Effector CD8-positive, alpha-beta T cell (primary cell): Measurements from ENCODE around the gene CYB5R2.

ENCODE experiments used
- DNase-seq: peaks from one replicate; lab custom pipeline; 2025; lab: John Stamatoyannopoulos, UW
- total RNA-seq, 4 experiments: gene quantifications; one replicate each; lab custom pipeline; 2026; lab: John Stamatoyannopoulos, UW

Gene CYB5R2
- 0 reads per million in 4 experiments for total RNA-seq

DNA sequence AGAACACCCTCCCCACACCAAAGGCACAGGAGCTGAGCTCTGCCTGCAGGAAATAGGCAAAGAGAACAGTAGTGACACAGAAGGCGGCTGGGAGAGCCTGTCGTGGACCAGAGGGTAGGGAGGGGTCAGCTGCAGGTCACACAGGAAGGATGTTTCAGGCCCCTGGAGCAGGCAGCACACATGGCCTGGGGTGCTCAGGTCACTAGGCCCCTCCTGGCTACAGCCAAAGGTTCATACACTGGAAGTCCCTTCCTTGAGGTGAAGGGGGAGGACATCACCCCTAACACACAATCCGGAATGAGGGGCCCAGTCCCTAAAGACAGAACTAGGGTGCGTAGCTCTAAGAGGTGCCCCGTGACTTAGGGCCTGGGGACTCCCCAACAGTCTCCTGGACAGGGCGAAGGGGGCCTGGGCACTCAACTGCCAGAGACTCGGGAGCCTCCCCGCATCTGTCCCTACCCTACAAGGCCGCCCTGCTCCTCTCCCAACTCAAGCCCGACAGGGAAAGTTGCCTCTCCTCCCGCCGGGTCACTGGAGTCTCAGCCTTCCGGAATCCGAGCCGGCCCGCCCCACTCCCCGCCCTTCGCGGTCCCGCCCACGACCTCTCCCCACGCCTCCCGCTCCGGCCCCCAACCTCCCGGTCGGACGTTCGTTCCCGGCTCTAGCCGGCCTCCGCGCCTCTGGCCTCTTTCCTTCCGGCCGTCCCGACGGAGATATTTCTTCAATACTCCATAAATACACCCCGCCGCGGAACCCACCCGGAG lies at the start of gene CYB5R2:
TSS of gene CYB5R2 (minus strand) at position 541 of the 764 bp plus-strand sequence. CDS start 675 bp downstream, outside the sequence.
- no peak for DNase-seq

DNA sequence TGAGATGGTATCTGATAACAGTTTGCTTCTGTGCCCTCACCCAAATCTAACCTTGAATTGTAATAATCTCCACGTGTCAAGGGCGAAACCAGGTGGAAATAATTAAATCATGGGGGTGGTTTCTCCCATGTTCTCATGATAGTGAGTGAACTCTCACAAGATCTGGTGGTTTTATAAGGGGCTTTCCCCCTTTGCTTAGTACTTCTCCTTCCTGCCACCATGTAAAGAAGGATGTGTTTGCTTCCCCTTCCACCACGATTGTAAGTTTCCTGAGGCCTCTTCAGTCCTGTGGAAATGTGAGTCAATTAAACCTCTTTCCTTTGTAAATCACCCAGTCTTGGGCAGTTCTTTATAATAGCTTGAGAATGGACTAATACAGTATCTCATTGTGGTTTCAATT lies 41.5 kb upstream of the CYB5R2 start:
- DNase-seq: no peak

DNA sequence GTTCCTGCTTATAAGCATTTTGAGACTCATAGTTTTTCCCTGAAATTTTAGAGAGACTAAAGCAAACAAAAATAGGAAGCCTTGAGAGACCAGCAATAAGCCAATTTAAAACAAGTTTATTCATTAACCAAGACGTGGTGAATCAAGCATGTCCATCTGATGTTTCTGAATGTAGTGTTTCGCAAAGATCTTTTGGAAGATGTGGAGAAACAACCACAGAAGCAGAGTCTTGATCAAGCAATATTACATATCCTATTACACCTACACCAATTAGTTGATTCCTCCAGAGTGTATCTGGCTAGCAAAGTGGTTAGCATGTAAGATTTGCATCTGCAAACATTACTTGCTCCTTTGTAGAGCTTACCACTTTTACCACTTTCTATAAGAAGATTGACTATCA lies 33.1 kb upstream of the CYB5R2 start, which contains the start of gene OVCH2:
TSS of gene OVCH2 (minus strand) at position 101 of the 400 bp plus-strand sequence. CDS start at position 18, 83 bp downstream.
- DNase-seq: no peak

DNA sequence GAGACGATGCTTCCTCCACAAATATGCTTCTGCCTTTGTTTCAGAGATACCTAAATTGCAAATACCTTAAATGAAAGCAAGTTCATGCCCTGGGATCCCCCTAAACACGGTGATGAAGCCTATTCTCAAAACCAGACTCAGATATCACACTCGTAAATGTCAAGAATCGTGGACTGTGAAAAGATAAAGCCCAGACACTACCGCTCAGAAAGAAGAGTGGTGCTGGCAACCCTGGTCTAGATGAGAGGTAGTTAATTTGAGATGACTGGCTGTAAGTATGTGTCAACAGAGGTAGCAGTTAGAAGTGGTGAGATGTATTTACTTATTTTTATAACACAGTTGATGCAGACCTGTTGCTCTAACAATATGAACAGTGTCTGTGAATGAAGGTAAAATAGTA lies 30.4 kb upstream of the CYB5R2 start:
- no peak for DNase-seq

DNA sequence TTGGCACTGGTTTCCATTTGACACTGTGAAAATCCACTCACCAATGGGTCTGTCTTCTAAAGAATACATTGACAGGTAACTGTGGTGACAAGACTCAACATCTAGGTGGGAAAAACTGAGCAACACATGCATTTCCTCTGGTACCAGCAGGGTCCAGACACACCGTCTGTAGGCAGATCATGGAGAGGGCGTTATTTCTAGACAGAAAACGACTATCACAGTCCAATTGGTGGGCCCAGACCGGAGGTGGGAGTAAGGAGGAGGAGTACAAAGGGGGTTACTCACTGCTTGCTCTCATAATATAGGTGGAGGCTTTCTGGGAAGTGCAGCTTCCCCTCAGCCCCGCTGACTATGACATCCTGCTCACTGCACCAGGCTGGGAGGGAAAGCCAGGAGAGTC lies 23.1 kb upstream of the CYB5R2 start:
- DNase-seq: no peak

DNA sequence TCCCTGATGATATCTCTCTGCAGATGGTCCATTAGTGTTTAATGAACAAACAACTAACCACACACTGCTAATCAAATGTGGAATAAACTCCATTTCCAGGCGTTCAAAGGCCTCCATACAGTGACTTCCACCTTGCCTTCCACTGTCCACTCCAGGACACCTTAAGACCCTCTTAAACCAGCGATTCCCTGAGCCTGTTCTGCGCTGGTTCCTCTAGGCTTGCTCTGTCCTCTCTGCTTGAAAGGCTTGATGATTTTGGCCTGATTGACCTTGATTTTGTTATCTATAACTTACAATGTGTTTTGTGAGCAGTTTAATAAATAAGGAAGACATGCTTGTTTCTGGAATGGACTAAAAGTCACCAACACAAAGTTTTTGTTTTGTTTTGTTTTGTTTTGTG lies 20.9 kb upstream of the CYB5R2 start:
- no peak for DNase-seq

DNA sequence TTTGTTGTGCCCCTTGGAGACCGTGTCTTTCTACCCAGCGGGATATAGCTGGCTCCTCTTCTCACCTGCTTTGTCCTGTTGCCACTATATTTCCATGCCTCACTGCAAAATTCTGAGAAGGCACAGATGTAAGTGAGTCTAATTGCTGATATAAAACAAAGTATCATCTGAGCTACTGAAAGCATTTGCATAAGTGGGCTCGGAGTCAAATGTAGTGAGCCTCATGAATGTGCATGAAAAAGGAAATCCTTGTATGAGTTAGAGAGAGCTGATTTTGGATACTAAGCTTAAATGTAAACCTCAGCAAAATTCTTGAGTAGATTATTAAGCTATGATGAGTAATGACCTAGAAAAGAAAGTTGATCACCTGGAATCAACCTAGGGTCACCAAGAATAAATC lies 19.1 kb upstream of the CYB5R2 start:
- DNase-seq: no peak

DNA sequence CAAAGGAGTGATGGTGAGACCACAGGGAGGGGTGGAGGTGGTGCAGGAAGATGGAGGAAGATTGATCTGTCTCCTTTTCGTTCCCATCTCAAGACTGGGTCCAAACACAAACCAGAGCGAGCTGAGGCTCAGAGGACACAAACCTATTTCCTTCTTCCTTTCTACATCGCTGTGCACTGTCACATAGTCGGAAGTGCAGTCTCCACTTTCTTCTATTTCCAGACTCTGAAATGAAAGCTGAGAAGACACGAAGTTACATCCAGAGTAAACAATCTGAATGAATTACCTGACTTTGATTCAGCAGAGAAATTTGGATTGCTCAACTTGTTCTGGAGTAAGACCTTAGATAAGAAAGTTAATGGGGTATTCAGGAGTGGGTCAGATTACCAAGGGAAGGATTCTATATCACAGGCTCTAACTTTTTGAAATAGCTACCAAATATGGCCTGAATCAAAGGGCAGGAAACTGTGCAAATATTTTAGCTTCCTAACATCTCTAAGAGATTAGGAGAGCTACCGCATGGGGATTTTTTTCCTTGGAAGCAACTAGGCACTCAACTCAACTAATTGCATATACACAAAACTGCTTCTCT lies 18.6 kb upstream of the CYB5R2 start:
- no peak for DNase-seq

DNA sequence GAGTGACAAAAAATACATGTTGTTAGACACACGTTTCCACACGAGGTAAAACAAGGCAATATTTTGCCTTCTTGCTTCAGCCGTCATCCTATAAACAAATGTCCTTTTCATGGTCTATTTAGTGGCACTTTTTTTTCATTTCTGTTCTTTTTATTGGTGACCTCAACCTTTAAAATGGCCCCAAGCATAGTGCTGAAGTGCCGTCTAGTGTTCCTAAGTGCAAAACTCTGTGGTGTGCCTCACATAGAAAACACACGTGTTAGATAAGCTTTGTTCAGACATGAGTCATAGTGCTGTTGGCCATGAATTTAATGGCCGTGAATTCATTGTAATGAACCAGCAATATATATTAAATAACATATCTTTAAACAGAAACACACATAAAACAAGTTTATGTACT lies 17.3 kb upstream of the CYB5R2 start:
- DNase-seq: no peak

DNA sequence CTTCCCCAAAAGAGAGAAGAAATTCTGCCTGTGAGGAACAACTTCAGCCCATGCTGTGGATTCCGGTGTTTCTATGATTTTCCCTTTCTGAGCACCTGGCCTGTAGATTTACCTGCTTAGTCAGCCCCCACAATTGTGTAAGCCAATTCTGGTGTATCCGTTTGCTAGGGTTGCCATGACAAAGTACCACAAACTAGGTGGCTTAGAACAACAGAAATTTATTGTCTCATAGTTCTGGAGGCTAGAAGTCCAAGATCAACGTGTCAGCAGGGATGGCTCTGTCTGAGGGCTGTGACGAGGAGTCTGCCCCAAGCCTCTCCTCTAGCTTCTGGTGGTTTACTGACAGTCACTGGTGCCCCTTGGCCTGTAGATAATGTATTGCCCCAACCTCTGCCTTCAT lies 15.9 kb upstream of the CYB5R2 start:
- no peak for DNase-seq

DNA sequence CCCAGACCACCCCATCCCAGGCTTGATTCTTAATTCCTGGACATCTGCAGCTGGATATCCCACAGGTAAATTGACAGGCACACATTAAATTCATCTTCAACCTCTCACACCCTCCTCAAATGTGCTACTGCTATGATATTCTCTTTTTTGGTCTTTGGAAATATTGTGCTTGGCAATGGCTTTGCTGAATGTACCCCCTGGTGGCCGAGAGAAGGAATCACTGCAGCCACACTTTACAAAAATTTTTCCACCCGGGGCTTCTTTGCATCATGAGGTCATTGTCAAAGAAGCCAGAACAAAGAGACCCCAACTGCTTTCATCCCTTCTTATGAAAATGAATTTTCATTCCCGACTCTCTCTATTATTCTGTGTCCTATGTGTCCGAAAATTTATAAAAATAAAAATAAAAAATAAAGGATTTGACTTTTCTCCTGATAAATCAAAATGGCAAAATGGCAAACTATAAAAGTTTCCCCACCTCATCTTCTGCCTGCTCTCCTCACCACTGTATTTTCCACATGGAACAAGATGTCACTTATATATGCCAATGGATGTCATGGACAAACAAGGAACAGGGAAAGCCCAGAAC lies 15.0 kb upstream of the CYB5R2 start:
- no peak for DNase-seq

DNA sequence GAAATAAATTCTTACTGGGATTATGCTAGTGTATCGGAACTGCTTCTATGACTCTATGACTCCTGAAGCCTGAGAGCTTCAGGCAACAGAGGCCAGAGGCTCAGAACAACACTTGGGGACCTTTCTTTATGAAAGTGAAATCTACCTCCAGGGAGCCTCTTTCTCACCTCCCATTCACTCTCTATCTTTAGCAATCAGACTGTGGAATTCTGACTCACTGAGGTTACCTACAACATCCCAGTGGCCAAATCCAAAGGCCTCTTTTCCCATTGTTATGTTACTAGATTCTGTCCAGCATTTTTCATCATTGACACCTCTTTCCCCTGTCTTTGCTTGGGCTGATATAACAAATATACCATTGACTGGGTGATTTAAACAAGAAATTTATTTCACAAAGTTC lies 14.1 kb upstream of the CYB5R2 start:
- DNase-seq: no peak

DNA sequence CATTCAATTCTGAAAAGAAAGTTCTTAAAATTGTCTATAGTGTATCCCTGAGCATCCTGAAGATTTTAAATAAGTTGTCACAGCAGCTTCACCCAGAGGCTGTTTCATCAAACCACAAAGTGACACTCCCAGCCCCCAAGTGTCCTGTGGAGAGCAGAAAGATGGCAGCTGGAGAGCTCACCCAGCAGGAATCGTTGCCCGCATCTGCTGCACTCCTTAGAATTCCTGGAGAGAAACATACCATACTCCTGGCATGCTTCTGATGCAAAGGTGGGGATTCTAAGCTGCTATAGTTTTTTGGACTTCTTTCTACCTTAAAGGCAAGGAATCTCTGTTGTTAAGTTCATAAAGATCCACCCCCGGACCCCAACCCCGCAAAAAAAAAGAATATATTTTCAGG lies 13.5 kb upstream of the CYB5R2 start:
- DNase-seq: no peak

DNA sequence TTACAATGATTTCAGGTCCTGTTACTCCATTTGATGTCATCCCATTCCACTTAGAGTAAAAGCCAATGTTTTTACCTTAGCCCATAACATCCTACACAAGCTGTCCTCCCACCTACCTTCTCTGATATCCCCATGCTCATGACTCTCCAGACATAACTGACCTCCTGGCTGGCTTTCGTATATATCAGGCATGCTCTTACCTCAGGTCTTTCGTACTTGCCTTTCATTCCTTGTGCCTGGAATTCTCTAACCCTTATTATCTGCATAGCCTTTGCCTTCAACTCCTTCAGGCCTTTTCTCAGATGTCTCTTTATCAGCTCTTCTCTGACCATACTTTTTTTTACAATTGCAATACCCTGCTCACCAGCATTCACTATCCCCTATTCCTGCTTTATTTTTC lies 10.3 kb upstream of the CYB5R2 start:
- no peak for DNase-seq

DNA sequence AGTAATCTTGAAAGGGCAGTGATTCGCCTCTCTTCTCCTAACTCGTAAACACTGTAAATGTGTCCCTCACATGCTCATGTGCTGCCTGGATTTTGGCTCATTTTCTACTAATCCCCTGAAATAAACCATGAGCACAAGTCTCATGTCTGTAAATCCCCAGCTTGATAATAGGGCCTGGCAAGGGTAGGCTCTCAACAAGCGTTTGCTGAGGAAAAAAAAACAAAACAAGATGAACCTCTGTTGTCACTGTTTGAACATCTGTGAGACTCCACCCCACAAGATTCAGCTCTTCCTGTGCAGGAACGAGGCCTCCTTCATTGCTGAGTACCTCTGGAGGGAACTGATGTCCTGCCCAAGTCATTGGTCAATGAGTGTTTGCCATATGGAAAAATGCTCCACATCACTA lies 4.5 kb upstream of the CYB5R2 start:
- DNase-seq: no peak

DNA sequence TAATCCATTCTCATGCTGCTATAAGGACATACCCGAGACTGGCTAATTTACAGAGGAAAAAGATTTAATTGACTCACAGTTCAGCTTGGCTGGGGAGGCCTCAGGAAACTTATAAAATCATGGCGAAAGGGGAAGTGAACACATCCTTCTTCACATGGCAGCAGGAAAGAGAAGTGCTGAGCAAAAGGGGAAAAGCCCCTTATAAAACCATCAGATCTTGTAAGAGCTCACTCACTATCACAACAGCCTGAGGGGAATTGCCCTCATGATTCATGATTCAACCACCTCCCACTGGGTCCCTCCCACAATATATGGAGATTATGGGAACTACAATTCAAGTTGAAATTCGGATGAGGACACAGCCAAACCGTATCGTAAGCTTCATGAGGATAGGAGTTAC lies 3.8 kb upstream of the CYB5R2 start:
- DNase-seq: no peak

DNA sequence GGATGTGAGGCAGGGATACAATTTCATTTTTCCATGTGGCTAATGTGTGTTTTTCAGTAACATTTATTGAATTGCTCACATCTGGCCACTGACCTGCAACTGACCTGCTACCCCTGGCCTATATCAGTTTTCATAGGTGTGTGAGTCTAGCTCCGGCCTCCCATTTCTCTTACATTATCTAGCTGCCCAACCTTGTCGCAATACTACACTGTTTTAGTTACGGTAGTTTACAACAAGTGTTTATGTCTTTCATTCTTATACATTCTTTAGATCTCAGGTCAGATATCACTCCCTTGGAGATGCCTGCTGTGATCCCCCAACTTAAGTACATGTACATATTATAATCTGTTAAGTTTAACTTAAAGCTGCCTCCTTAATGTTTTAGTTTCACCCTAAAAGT lies 2.3 kb upstream of the CYB5R2 start:
- no peak for DNase-seq

DNA sequence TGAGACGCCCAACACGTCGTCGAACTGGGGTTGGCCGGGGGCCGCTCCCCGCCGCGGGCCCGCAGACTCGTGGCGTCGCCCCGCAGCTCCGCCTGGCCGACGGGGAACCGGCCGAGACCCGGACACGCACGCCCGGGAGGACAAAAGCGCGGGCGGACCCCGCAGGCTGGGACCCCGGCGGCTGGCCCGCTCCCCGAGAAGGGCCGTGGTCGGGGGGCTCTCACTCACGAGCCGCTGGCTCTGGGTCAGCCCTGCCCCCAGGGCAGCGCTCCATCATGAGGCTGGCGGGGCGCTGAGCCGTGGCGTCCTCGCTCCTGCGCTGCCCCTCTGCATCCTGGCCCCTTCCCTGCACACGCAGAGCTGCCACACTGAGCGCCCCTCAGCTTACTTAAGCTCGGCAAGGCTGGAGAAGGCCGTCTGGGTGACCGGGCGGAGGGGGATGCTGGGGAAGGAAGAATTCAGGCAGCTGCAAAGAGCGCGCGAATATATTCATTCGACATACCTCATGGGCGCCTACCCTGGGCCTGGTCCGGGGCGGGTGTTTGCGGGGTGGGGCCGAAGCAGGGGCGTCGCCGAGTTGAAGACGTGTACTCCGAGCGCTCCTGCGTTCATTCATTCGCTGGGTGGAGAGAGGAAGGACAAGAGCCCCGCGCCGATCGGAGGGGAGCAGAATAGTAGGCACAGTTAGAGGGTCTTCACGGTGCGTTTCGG lies 579 bp upstream of the CYB5R2 start:
- no peak for DNase-seq

DNA sequence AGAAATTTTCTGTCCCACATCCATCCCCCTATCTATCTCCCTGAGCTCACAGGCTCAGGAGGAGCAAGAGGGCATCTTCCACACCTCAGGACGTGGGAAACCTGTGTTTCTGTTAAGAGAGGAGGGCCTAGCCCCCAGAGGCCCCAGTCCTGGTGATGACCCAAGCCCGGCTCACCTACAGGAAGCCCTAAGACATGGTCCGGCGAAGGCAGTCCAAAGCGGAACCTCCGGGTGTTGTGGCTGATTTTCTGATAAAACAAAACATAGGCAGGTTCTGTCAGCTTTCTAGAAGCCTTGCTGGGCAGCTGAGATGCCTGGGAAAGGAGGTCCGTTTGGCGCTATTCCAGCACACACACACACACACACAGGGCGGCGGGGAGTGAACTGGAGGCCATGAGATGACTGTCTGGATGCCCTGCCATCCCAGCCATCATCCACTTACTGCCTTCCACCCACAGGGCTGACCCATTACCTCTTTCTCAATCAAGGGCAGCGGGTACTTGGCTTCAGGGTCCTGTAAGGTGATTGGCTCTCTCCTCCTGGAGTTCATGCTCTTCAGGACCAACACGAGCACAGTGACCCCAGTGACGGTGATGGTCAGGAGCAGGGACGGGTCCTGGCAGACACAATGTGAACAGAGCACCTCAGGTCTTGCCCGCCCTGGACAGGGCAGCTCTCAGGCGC lies 882 bp downstream of the CYB5R2 start:
- DNase-seq: no peak

DNA sequence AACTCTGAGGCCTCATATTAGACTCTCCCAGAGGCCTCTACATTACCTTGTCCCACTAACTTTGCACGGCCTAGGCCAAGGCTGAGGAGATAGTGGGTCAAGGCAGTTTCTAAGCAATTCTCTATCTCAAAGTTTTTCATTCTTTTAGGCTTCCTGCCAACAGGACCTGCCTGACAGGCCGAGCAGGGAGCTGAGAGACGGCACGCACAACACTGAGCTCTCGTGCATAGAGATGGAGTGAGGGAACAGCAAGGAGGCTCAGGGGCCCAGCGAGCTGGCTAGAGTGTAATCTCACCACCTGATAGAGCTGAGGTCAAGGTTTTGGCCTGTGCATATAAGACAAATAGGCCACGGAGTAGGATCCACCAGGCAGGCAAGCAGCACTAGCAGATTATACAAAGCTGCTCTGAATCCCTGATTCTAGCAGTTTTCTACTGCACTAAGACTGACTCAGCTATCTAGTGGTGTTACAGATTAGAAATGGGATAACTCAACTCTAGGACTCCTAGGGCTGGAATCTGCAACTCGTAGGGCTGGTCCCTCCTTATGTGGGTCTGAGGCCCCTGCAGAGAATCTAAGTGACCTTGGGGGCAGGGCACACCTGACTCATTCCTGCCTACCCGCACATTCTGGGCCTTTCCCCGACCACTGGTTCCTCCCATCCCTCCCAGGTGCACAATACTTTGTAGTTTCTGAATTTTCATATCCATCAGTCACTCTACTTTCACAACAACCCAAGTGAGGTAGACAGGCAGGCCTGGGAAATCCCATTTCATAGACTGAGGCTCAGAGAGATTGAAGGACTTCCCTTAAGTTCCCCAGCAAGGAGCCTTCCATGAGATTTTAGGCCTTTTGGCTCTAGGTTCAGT lies 1.7 kb downstream of the CYB5R2 start:
- no peak for DNase-seq

DNA sequence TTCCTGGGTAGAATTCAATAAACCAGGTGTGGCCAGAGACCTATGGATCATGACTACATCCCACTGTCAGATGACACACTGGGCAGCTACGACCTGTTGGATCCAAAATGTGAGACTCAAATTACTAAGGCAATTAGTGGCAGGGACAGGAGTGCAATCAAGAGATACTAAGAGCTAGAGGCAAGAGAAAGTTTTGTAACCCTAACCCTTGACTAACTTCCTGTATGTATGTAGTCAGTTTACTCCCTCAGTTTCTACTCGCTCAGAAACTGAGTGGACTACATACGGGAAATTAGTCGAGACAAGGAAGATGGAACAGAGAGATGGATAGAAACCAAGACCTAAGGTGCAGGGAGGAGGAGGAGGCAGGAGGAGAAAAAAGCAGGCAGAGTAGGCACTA lies 2.7 kb downstream of the CYB5R2 start:
- DNase-seq: no peak
